HG02938 (cell line): Measurements from ENCODE around the gene NET1.

ENCODE experiments used
- ATAC-seq: cut with Tn5 transposase; IDR thresholded peaks from one replicate; pipeline ENCODE4 v1.9.1; 2021; ENCODE audit warnings: mild to moderate bottlenecking, moderate library complexity; ENCODE audit not compliant: unreplicated experiment

NET1 gene

GRCh38 chr10:5479481-5480161 lies 67.3 kb downstream of the NET1 start:
- ATAC-seq: no peak

GRCh38 chr10:5480162-5480941 lies 68.0 kb downstream of the NET1 start:
- ATAC-seq: no peak

GRCh38 chr10:5481121-5481520 lies 68.8 kb downstream of the NET1 start:
- ATAC-seq: no peak

- ATAC-seq: no peak
These were observed 69.7 kb downstream of the NET1 start for GRCh38 chr10:5482016-5482415.

- ATAC-seq: no peak
These were observed 71.8 kb downstream of the NET1 start for GRCh38 chr10:5484205-5484604.

- no peak for ATAC-seq
These were observed 72.9 kb downstream of the NET1 start for GRCh38 chr10:5485290-5485689.

- no peak for ATAC-seq
These were observed 73.8 kb downstream of the NET1 start for GRCh38 chr10:5485948-5486852.

- ATAC-seq: no peak
These were observed 74.5 kb downstream of the NET1 start for GRCh38 chr10:5486853-5487235.

GRCh38 chr10:5488272-5489161 lies 76.2 kb downstream of the NET1 start:
- no peak for ATAC-seq

GRCh38 chr10:5490032-5490431 lies 77.7 kb downstream of the NET1 start:
- ATAC-seq: no peak

GRCh38 chr10:5490698-5491464 lies 78.5 kb downstream of the NET1 start:
- no peak for ATAC-seq

- no peak for ATAC-seq
These were observed 79.1 kb downstream of the NET1 start for GRCh38 chr10:5491477-5491876.

- ATAC-seq: no peak
These were observed 80.0 kb downstream of the NET1 start for GRCh38 chr10:5492322-5492855.

GRCh38 chr10:5492929-5493576 lies 80.7 kb downstream of the NET1 start:
- ATAC-seq: no peak

- no peak for ATAC-seq
These were observed 81.3 kb downstream of the NET1 start for GRCh38 chr10:5493691-5494090.

- no peak for ATAC-seq
These were observed 82.3 kb downstream of the NET1 start for GRCh38 chr10:5494611-5495010.

GRCh38 chr10:5496261-5497250 lies 84.2 kb downstream of the NET1 start:
- ATAC-seq: no peak

- no peak for ATAC-seq
These were observed 84.9 kb downstream of the NET1 start for GRCh38 chr10:5497289-5497688.
